Breast epithelium (tissue), 3 donors: Measurements from ENCODE around the gene VAC14.

Experiments used
- POLR2A ChIP-seq: fragments of 450-650 bp; IDR thresholded peaks from one replicate; pipeline ENCODE4 v1.6.1; 2016; ENCODE audit warnings: antibody characterized with exemption, mild to moderate bottlenecking, moderate library complexity
- POLR2AphosphoS5 ChIP-seq, 3 donors: sonication (generic); formaldehyde crosslinking; IDR thresholded peaks; one replicate each; pipeline ENCODE4 v1.6.1; 2017; ENCODE audit warnings: antibody characterized with exemption in 3 of 3
- TF ChIP-seq, protein P1 (sequence below), 3 donors: fragments of 450-650 bp; IDR thresholded peaks; one replicate each; pipeline ENCODE4 v1.5.1; 2016 to 2017; ENCODE audit warnings: antibody characterized with exemption in 3 of 3, mild to moderate bottlenecking in 3 of 3, moderate library complexity in 3 of 3

DNA sequence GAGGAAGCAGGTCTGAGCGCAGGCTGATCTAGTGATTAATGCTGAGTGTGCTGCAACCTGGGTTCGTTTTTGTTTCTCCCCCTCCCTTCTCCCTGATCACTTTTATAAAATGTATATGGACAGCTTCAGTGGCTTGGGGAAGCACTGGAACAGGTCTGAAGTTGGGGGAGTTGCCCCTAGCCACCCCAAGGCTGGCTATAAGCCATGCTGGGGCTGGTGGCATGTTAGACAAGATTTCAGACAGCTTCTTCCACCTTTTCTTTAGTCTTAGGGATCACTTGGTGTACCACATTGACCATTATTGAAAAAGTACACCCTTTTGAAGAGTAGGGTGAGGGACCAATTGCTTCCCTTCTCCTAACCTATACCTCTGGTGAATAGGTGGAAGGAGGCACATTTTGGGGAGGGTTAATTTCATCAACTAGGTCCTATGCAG, 3.8 kb upstream of the VAC14 start:
- TF ChIP-seq, protein P1, sequence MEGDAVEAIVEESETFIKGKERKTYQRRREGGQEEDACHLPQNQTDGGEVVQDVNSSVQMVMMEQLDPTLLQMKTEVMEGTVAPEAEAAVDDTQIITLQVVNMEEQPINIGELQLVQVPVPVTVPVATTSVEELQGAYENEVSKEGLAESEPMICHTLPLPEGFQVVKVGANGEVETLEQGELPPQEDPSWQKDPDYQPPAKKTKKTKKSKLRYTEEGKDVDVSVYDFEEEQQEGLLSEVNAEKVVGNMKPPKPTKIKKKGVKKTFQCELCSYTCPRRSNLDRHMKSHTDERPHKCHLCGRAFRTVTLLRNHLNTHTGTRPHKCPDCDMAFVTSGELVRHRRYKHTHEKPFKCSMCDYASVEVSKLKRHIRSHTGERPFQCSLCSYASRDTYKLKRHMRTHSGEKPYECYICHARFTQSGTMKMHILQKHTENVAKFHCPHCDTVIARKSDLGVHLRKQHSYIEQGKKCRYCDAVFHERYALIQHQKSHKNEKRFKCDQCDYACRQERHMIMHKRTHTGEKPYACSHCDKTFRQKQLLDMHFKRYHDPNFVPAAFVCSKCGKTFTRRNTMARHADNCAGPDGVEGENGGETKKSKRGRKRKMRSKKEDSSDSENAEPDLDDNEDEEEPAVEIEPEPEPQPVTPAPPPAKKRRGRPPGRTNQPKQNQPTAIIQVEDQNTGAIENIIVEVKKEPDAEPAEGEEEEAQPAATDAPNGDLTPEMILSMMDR (IDR thresholded peaks at IDR 0.05): no peak
- TF ChIP-seq POLR2A: no peak
- TF ChIP-seq POLR2AphosphoS5 (IDR thresholded peaks at IDR 0.05): no peak
